AG04450 (cell line): ENCODE measurements around the gene TSPAN7. TPM values are rescaled to one million over a fixed set of nuclear protein-coding genes. Genes with fewer than 3 reads are reported as not detected.

ENCODE experiments used
- CTCF ChIA-PET: fragments of 300-600, 350-600 bp; formaldehyde crosslinking; extraction: SDS; loops from one replicate; lab custom pipeline; 2022; ENCODE audit warnings: antibody characterized with exemption, inconsistent platforms; lab: Charles Lee
- POLR2A ChIA-PET: fragments of 350-600 bp; formaldehyde crosslinking; extraction: SDS; loops from one replicate; lab custom pipeline; 2021; ENCODE audit warnings: antibody characterized with exemption, inconsistent platforms; lab: Yijun Ruan, JAX
- DNase-seq: peaks from one replicate; pipeline ENCODE4 v3.0.0-alpha.2; 2011; ENCODE audit warnings: low read depth, low spot score
- H3K27ac ChIP-seq: one replicate; pipeline ENCODE4 v1.5.1; 2012; ENCODE audit warnings: low read depth, low read length, control low read depth
- H3K27me3 ChIP-seq: one replicate; pipeline ENCODE4 v1.6.0; 2012; ENCODE audit warnings: low read length; ENCODE audit not compliant: control insufficient read depth, insufficient read depth
- H3K4me3 ChIP-seq: 2 replicates; pipeline ENCODE4 v1.5.1; 2011; ENCODE audit warnings: mild to moderate bottlenecking, low read depth, low read length, control low read depth
- H3K9me3 ChIP-seq: 2 replicates; pipeline ENCODE4 v1.5.1; 2012; ENCODE audit warnings: low read length; ENCODE audit not compliant: control insufficient read depth, insufficient read depth
- CTCF ChIP-seq: IDR thresholded peaks from 2 replicates; pipeline ENCODE4 v1.5.1; 2011; ENCODE audit warnings: low read depth, low read length, control low read depth, inconsistent platforms
- polyA plus RNA-seq: library from polyadenylated mRNA; depleted of rRNA; stranded (reverse); fragments of >200 nt; gene quantifications from 2 replicates; pipeline ENCODE4 v1.2.3, GENCODE V29; 2011

TSPAN7 gene
- polyA plus RNA-seq, 1 experiment, result not detected

- ChIA-PET POLR2A (no interaction called here), CTCF (no interaction called here)
- no peaks in the 10 kb centered on the region for H3K27me3 ChIP-seq
- no peak overlapping the region for H3K27ac ChIP-seq
- H3K9me3 ChIP-seq, result no peaks in the 10 kb centered on the region
- TF ChIP-seq CTCF, result no peak
- no peak for DNase-seq
- H3K4me3 ChIP-seq, result no peak overlapping the region
Measured at GRCh38 chrX:38646129-38646528, 84.8 kb downstream of the TSPAN7 start.

DNA sequence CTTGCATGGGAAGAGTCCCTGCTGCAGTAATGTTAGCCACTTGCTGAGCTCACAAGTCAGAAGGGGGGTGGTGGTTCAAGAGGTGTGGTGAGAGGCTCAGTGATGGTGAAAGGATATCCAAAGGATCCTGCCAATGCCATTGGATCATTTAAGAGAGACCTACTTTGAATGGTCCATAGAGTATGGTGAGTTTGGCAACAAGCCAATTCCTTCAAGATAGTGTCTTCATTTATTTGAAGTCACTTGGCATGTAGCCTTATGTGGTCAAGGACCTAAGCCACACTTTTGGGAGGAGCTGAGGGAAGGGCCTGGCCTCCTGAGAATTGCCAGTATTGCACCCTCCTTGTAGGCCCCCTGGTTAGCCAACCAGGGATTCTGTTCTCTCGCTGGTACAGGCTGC is 87.9 kb downstream of the TSPAN7 start:
- ChIA-PET POLR2A (no interaction called here), CTCF (no interaction called here)
- no peak overlapping the region for H3K27ac ChIP-seq
- no peaks in the 10 kb centered on the region for H3K27me3 ChIP-seq
- no peak overlapping the region for H3K4me3 ChIP-seq
- no peak for DNase-seq
- TF ChIP-seq CTCF, result no peak
- no peaks in the 10 kb centered on the region for H3K9me3 ChIP-seq

GRCh38 chrX:38649674-38650647 is 88.6 kb downstream of the TSPAN7 start:
- ChIA-PET POLR2A (no interaction called here), CTCF (no interaction called here)
- no peaks in the 10 kb centered on the region for H3K9me3 ChIP-seq
- no peak for TF ChIP-seq CTCF
- no peak overlapping the region for H3K27ac ChIP-seq
- DNase-seq, result no peak
- no peak overlapping the region for H3K4me3 ChIP-seq
- no peaks in the 10 kb centered on the region for H3K27me3 ChIP-seq

DNA sequence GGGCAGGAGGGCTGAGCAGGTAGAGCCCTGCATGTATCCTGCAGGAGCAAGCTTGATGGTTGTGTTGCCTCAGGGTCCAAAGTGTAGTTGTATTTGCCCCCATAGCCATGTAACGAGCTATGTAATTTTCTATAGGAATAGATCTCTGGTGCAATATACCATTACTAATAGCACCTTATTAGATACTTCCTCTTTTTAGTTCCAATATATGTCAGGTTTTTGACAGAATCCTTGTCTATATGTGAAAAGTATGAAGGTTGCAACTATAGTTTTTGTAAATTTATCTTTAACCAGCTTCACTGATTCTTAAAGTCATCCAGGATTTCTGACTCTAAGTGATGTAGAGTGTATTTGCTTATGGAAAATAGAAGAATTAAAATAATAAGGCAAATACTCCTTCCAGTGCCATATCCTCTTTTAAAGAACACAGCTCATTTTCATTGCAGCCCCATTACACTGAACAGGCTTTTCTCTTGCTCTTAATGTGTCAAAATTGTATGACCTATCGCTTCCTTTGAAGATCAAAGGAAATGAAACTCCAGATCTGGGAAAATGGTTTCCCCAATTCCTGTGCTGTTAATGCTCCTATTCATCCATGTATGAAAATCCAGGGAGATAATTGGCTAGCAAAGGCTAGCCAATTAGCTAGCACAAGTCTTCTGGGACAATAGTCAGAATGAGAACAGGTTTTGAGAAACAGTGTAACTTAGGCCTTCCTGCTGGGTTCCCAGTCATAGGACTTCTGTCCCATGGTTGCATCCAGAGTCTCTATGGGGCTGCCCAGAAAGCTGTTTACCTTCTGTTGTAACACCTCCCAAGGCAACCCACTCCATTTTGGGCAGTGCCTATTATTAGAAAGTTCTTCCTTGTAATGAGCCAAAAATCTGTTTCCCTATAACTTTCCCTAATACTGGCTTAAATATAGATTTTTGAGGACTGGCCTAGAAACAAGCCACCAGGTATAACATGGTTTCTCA is 90.6 kb downstream of the TSPAN7 start:
- CTCF ChIA-PET, result no interaction called here
- TF ChIP-seq CTCF, result no peak
- H3K9me3 ChIP-seq, result no peaks in the 10 kb centered on the region
- POLR2A ChIA-PET, result no interaction called here
- no peak for DNase-seq
- H3K27me3 ChIP-seq, result no peaks in the 10 kb centered on the region
- H3K27ac ChIP-seq, result no peak overlapping the region
- H3K4me3 ChIP-seq, result no peak overlapping the region
